MM.1S (cell line): ENCODE results near the gene MIF.

ENCODE experiments used
- CTCF ChIP-seq: fragments of 300-600 bp; sonication (generic); IDR thresholded peaks from 2 replicates; pipeline ENCODE4 v1.5.1; 2016; ENCODE audit warnings: antibody characterized with exemption, low read length, mixed read lengths
- EZH2 ChIP-seq: fragments of 300-600 bp; sonication (generic); optimal IDR thresholded peaks from 2 replicates; pipeline ENCODE3; 2017; ENCODE audit warnings: low read depth, mild to moderate bottlenecking, antibody characterized with exemption, low read length, mixed read lengths
- EZH2phosphoT487 ChIP-seq: fragments of 300-600 bp; sonication (generic); IDR thresholded peaks from 2 replicates; pipeline ENCODE4 v1.6.1; 2018; ENCODE audit warnings: antibody characterized with exemption, low read length

- peak; percentile 21 for TF ChIP-seq CTCF
- no peak for TF ChIP-seq EZH2
- no peak for TF ChIP-seq EZH2phosphoT487
Measured at GRCh38 chr22:23857606-23858483, 36.3 kb upstream of the MIF start, which contains the start of gene SLC2A11.
